GM13977 (cell line): ENCODE measurements around the gene PDE4C.

Source experiments
- DNase-seq: peaks from one replicate; pipeline ENCODE4 v3.0.0; 2012; ENCODE audit warnings: low spot score
- in situ Hi-C: fragments of 300-500 bp; cut with MboI; formaldehyde crosslinking; loops from one replicate; pipeline ENCODE4 v1.12.0; 2022; ENCODE audit warnings: low sequenced_read_pairs, low pct_unique_long_range_greater_than_20kb, mixed read lengths, inconsistent platforms; ENCODE audit not compliant: unreplicated experiment
- TF ChIP-seq, protein P1 (sequence below): IDR thresholded peaks from 2 replicates; pipeline ENCODE4 v1.5.1; 2012; ENCODE audit warnings: mild to moderate bottlenecking, control low read depth; ENCODE audit not compliant: insufficient read depth; ENCODE audit errors: extremely low read depth, missing control alignments

The PDE4C gene

DNA sequence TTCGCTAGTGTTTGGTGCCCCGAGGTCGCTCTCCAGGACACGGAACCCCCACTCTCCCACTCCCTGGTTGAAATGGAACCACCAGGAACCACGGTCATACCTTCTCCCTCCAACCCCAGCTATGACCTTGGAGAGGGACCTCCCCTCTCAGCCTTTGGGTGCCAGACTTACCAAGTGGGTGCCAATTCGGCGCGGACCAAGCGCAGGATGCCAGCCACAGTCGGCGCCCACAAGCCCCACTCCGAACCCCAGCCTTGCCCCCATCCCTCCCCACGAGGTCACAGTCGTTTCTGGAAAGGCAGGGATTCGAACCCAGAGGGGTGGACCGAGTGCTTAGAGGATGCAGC lies 910 bp downstream of the PDE4C start:
- in situ Hi-C loops: no loop called here
- TF ChIP-seq, protein P1, sequence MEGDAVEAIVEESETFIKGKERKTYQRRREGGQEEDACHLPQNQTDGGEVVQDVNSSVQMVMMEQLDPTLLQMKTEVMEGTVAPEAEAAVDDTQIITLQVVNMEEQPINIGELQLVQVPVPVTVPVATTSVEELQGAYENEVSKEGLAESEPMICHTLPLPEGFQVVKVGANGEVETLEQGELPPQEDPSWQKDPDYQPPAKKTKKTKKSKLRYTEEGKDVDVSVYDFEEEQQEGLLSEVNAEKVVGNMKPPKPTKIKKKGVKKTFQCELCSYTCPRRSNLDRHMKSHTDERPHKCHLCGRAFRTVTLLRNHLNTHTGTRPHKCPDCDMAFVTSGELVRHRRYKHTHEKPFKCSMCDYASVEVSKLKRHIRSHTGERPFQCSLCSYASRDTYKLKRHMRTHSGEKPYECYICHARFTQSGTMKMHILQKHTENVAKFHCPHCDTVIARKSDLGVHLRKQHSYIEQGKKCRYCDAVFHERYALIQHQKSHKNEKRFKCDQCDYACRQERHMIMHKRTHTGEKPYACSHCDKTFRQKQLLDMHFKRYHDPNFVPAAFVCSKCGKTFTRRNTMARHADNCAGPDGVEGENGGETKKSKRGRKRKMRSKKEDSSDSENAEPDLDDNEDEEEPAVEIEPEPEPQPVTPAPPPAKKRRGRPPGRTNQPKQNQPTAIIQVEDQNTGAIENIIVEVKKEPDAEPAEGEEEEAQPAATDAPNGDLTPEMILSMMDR: no peak
- no peak for DNase-seq

- TF ChIP-seq, protein P1: no peak
- DNase-seq: peak; percentile 99
- in situ Hi-C loops: no loop called here
Measured at GRCh38 chr19:18224525-18225354, 1.5 kb downstream of the PDE4C start.

DNA sequence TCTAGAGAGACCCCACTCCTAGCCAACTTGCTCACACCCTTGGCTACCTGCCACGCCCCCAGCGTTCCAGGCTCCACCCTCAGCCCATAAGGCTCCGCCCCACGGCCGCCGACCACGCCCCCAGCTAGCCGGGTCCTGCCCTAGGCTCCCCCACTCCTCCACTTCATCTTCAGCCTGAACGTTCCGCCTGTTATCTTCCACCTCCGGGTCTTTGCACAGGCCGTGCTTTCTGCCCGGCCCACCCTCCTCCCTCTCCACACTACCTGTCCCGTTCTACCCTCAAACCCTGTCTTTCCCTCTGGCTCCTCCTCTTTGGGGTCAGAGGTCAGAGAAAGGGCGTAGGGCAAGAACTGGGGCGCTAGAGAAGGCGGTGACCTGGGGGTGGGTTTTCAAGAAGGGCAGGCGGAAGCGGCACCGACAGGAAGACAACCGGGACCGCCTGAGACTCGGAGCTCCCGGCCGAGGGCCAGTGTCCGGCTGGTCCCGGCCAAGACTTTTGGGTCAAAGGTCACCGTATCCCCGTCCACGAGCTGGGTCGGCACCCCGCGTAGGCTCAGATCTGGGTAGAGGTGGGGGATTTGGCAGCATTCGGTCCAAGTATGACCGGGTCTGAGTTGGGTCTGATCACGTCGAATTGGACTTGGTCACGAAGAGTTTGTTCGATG lies 2.2 kb downstream of the PDE4C start:
- DNase-seq: peak; percentile 67
- in situ Hi-C loops: no loop called here

DNA sequence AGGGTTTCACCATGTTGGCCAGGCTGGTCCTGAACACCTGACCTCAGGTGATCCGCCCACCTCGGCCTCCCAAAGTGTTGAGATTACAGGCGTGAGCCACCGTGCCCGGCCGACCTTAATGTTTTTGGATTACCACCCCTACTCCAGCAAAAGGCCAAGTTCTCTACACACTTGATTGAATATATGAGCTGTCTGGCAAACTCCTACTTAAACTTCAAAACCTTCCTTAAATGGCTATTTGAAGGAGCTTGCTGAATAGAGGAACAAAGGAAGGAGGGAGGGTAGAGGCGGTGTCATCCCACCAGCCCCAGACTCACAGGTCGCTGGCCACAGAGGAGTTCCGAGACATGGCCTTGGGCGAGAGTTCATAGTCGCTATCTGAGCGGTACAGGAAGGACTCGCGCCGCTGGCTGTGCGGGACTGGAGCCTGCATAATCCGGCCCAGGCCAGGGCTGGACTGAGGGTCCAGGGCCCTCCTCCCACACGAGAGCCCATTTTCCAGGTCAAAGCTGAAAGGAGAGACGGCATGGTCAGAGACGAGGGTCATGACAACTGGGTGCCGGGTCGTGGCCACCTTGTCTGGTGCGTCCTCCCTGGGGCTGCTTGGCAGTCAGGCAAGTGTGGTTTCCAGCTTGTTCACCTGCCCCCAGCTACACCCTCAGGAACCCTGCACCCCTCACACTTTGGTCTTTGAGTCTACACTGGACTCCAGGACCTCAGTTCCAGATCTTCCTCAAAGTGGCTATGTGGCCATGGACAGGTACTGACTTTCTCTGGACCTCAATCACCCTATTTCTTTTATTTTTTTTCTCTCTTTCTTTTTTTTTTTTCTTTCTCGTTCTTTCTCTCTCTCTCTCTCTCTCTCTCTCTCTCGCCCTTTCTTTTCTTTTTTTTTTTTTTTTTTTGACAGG lies 4.2 kb downstream of the PDE4C start:
- TF ChIP-seq, protein P1: no peak
- in situ Hi-C loops: no loop called here
- DNase-seq: no peak

More for the DNA sequence above, 2.2 kb downstream of the PDE4C start:
- TF ChIP-seq, protein P1: no peak

GRCh38 chr19:18220632-18221275 lies 5.5 kb downstream of the PDE4C start:
- in situ Hi-C loops: no loop called here
- DNase-seq: no peak
- TF ChIP-seq, protein P1: no peak
